Heart left ventricle (tissue), 13 donors: ENCODE measurements around the gene TLR3.

Source experiments
- CTCF ChIP-seq, 12 donors: fragments of 200-600 bp; sonication (generic) in 4 of 12; IDR thresholded peaks; one replicate each; pipeline versions ENCODE4 v1.5.0 to v1.8.0; 2018 to 2022; ENCODE audit warnings: antibody characterized with exemption in 12 of 12, mild to moderate bottlenecking in 5 of 12
- POLR2A ChIP-seq, 2 donors: fragments of 450-650 bp; IDR thresholded peaks; one replicate each; pipeline ENCODE4 v1.6.1; 2017; ENCODE audit warnings: antibody characterized with exemption in 2 of 2, mild to moderate bottlenecking in 2 of 2, moderate library complexity in 2 of 2
- donor health status: ischemic (EF 13 %, LVEDD 7.1; RV severe dilation, severe dysfunction).
- donor health status: DM: no; HTN: yes; CAD: no.
- donor health status: DM: no; HTN: no; CAD: no.
- donor health status: ischemic (EF 25% LVEDD 6.9; RV normal size, moderate dysfunction).
- donor health status: ischemic (EF 25% LVEDD 5.7; RV mildly dilated, moderate dysfunction).
- donor health status: ischemic (EF 35%, LVEDD 5.7; RV mildly dilated, moderate dysfunction).
- donor health status: nonischemic (EF 11% LVEDD 7.7; RV severe dilation, severe dysfunction).
- donor health status: DM: yes; HTN: yes; CAD: no.
- donor health status: PGD.
- donor health status: ischemic (EF 29% LVEDD 5.4; RV normal size, mild dysfunction).
- donor health status: nonischemic (EF 23%, LVEDD 6.1; RV moderate dilation, normal function).

- TF ChIP-seq POLR2A (IDR thresholded peaks at IDR 0.05): no peak
- TF ChIP-seq CTCF (IDR thresholded peaks at IDR 0.05): no peak
Observed at GRCh38 chr4:186023975-186024374, 45.0 kb upstream of the TLR3 start.
